ENCODE measurements around the gene FRMD4A.

DNA sequence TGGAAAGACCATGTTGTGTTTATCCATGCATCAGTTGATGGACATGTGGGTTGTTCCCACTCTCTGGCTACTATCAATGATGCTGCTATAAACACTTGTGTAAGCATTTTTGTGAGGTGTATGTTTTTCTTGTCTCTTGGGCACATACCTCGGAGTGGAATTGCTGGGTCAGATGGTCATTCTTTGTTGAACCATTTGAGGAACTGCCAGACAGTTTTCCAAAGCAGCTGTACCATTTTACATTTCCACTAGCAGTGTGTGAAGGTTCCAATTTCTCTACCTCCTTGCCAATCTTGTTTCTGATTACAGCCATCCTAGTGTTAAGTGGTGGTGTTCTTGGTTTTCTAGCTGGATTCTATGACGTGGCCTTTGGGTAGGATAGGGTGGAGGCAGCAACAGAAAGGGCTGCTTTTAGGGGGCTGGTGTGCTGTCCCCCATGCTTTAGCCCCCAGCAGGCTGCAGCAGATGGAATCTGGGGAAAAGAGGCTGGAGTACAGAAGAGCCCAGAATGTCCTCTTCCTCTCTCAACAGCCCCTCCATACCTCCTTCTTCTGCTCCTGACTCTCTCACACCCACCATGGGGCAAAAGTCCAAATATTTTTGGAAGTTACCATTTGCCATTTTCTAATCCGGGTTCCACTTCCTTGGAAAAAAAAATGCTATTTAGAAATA lies 352.7 kb downstream of the FRMD4A start:
- TF ChIP-seq POLR2AphosphoS5 (IDR thresholded peaks at IDR 0.05) (no peak), POLR2A (IDR thresholded peaks at IDR 0.05) (no peak)
- TF ChIP-seq, protein P1, sequence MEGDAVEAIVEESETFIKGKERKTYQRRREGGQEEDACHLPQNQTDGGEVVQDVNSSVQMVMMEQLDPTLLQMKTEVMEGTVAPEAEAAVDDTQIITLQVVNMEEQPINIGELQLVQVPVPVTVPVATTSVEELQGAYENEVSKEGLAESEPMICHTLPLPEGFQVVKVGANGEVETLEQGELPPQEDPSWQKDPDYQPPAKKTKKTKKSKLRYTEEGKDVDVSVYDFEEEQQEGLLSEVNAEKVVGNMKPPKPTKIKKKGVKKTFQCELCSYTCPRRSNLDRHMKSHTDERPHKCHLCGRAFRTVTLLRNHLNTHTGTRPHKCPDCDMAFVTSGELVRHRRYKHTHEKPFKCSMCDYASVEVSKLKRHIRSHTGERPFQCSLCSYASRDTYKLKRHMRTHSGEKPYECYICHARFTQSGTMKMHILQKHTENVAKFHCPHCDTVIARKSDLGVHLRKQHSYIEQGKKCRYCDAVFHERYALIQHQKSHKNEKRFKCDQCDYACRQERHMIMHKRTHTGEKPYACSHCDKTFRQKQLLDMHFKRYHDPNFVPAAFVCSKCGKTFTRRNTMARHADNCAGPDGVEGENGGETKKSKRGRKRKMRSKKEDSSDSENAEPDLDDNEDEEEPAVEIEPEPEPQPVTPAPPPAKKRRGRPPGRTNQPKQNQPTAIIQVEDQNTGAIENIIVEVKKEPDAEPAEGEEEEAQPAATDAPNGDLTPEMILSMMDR (IDR thresholded peaks at IDR 0.05) = no peak

Data from upper lobe of left lung (tissue), 4 donors.